Ectodermal cell (in vitro differentiated cells): ENCODE data around the gene PCGF2.

ENCODE experiments used
- H3K27ac ChIP-seq: 2 replicates; pipeline ENCODE4 v1.7.0; 2013; ENCODE audit warnings: mild to moderate bottlenecking, low read depth, low read length; ENCODE audit not compliant: insufficient read depth, poor library complexity, severe bottlenecking
- H3K27me3 ChIP-seq: 2 replicates; pipeline ENCODE4 v1.7.0; 2013; ENCODE audit warnings: mild to moderate bottlenecking, low read length; ENCODE audit not compliant: insufficient read depth, control insufficient read depth, poor library complexity, severe bottlenecking
- H3K36me3 ChIP-seq: one replicate; pipeline ENCODE4 v1.7.0; 2013; ENCODE audit warnings: low read length; ENCODE audit not compliant: control insufficient read depth, insufficient read depth
- H3K4me1 ChIP-seq: one replicate; pipeline ENCODE4 v1.7.0; 2013; ENCODE audit warnings: low read length; ENCODE audit not compliant: control insufficient read depth, insufficient read depth
- H3K4me3 ChIP-seq: 2 replicates; pipeline ENCODE4 v1.7.0; 2013; ENCODE audit warnings: low read depth, low read length, control low read depth; ENCODE audit not compliant: insufficient read depth
- H3K9me3 ChIP-seq: 2 replicates; pipeline ENCODE4 v1.7.0; 2013; ENCODE audit warnings: mild to moderate bottlenecking, low read length, moderate library complexity; ENCODE audit not compliant: control insufficient read depth
- WGBS, 2 experiments: methylation state at CpG; one replicate each; pipeline ENCODE4 v1.1.7; 2013; ENCODE audit warnings: missing lambda C conversion rate in 2 of 2; 5-methylcytosine and 5-hydroxymethylcytosine counted together

The PCGF2 gene

GRCh38 chr17:38707678-38708351, 40.3 kb downstream of the PCGF2 start:
- Histone ChIP-seq H3K4me3 (no peak overlapping the region), H3K9me3 (no peaks in the 10 kb centered on the region), H3K27ac (no peak overlapping the region), H3K36me3 (peaks cover 3% of the 10 kb centered on the region), H3K4me1 (peaks cover 23% of the 10 kb centered on the region), H3K27me3 (peaks cover 35% of the 10 kb centered on the region)
- WGBS, 2 experiments = 82 to 86% methylated on average over 21 of the region's 21 CpGs

DNA sequence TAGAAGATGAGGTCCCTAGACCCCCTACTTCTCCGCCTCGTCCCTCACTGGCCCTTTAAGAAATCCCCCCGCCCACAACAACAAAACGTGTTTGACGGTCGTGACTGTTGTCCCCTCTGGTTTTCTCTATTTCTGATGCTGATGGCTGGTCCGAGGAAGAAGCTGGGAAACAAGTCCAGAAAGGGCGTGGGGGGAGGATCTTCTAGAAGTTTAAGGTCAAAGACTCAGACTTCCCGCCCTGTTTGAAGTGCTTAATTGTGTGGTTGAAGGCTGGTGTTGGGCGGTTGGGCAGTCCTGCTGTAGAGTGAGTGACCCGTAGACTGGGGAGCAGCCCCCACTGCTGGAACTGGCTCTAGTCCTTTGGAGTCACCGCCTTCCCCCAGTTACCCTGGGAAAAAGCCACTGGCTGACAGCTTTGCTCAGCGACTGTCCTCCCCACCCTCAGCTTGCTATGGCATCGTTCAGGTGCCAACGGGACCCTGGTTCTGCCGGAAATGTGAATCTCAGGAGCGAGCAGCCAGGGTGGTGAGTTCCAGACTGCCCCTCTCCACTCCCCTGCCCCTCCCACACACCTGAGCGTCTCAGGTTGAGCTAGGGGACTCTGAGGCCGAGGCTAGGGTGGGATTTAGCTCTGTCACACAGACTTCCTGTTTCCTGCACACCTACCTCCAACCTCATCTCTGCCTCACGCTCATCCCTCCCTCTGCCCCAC, 41.5 kb downstream of the PCGF2 start:
- Histone ChIP-seq H3K4me1 (peaks cover 26% of the 10 kb centered on the region), H3K27ac (no peak overlapping the region), H3K4me3 (peak overlapping the region; percentile 60), H3K36me3 (no peaks in the 10 kb centered on the region), H3K27me3 (peaks cover 46% of the 10 kb centered on the region), H3K9me3 (no peaks in the 10 kb centered on the region)
- WGBS, 2 experiments = 12 to 14% methylated on average over 19 of the region's 20 CpGs

GRCh38 chr17:38705803-38706504, 42.2 kb downstream of the PCGF2 start:
- peak overlapping the region; percentile 60 for H3K4me3 ChIP-seq
- no peaks in the 10 kb centered on the region for H3K36me3 ChIP-seq
- WGBS, 2 experiments = 0 to 1% methylated on average over 38 of the region's 38 CpGs
- no peak overlapping the region for H3K27ac ChIP-seq
- peaks cover 26% of the 10 kb centered on the region for H3K4me1 ChIP-seq
- peaks cover 53% of the 10 kb centered on the region for H3K27me3 ChIP-seq
- no peaks in the 10 kb centered on the region for H3K9me3 ChIP-seq

DNA sequence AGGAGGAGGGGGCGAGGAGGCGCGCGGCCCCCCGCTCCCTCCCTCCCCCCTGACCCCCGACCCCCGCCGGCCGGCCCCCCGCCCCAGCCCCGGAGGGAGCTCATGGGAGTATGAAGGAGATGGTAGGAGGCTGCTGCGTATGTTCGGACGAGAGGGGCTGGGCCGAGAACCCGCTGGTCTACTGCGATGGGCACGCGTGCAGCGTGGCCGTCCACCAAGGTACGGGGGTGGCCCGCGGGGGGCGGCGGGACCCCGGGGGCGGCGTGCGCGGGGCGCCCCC, 42.7 kb downstream of the PCGF2 start:
- Histone ChIP-seq H3K4me3 (peak overlapping the region; percentile 60), H3K27me3 (peaks cover 57% of the 10 kb centered on the region), H3K27ac (no peak overlapping the region), H3K9me3 (no peaks in the 10 kb centered on the region), H3K4me1 (peaks cover 26% of the 10 kb centered on the region), H3K36me3 (no peaks in the 10 kb centered on the region)
- WGBS, 2 experiments = 0 to 1% methylated on average over 26 to 32 of the region's 32 CpGs

GRCh38 chr17:38704606-38705522, 43.3 kb downstream of the PCGF2 start, which contains the start of gene MLLT6:
Gene MLLT6 (plus strand): TSS chr17:38705273. CDS start chr17:38705633, 360 bp downstream.
- 1% methylated on average over 97 to 99 of the region's 100 CpGs for WGBS, 2 experiments
- no peaks in the 10 kb centered on the region for H3K36me3 ChIP-seq
- H3K9me3 ChIP-seq = no peaks in the 10 kb centered on the region
- peak within 1 kb of the TSS; percentile 60 for H3K4me3 ChIP-seq
- peaks cover 26% of the 10 kb centered on the region for H3K4me1 ChIP-seq
- peaks cover 63% of the 10 kb centered on the region for H3K27me3 ChIP-seq
- H3K27ac ChIP-seq = no peak within 1 kb of the TSS

GRCh38 chr17:38703742-38704605, 44.2 kb downstream of the PCGF2 start:
- no peaks in the 10 kb centered on the region for H3K36me3 ChIP-seq
- H3K27ac ChIP-seq = no peak overlapping the region
- peak overlapping the region; percentile 52 for H3K4me3 ChIP-seq
- peaks cover 26% of the 10 kb centered on the region for H3K4me1 ChIP-seq
- H3K9me3 ChIP-seq = no peaks in the 10 kb centered on the region
- peaks cover 72% of the 10 kb centered on the region for H3K27me3 ChIP-seq
- WGBS, 2 experiments = 1% methylated on average over 50 of the region's 50 CpGs

GRCh38 chr17:38702916-38703741, 45.0 kb downstream of the PCGF2 start:
- no peak overlapping the region for H3K27ac ChIP-seq
- peaks cover 26% of the 10 kb centered on the region for H3K4me1 ChIP-seq
- H3K36me3 ChIP-seq = no peaks in the 10 kb centered on the region
- WGBS, 2 experiments = 3 to 4% methylated on average over 55 of the region's 55 CpGs
- H3K27me3 ChIP-seq = peaks cover 78% of the 10 kb centered on the region
- H3K9me3 ChIP-seq = no peaks in the 10 kb centered on the region
- peak overlapping the region; percentile 52 for H3K4me3 ChIP-seq

GRCh38 chr17:38702166-38702915, 45.8 kb downstream of the PCGF2 start:
- peak overlapping the region; percentile 48 for H3K4me3 ChIP-seq

More at GRCh38 chr17:38702166-38702915, 45.8 kb downstream of the PCGF2 start:
- Histone ChIP-seq H3K36me3 (no peaks in the 10 kb centered on the region), H3K27me3 (peaks cover 86% of the 10 kb centered on the region), H3K27ac (no peak overlapping the region), H3K9me3 (no peaks in the 10 kb centered on the region), H3K4me1 (peaks cover 24% of the 10 kb centered on the region)
- 1% methylated on average over 81 of the region's 81 CpGs for WGBS, 2 experiments
